ENCODE measurements around the gene ROR1. TPM values are rescaled to one million over a fixed set of nuclear protein-coding genes. Genes with fewer than 3 reads are reported as not detected.
A peak's percentile ranks its signal among the peaks of the same experiment; 100 is the strongest.

Gene ROR1
- total RNA-seq (under 1 TPM in 3 of 5 experiments, not detected in 2; 0.07 to 0.22 (median 0.16) TPM), polyA plus RNA-seq (not detected), total RNA-seq (0.40 reads per million)

DNA sequence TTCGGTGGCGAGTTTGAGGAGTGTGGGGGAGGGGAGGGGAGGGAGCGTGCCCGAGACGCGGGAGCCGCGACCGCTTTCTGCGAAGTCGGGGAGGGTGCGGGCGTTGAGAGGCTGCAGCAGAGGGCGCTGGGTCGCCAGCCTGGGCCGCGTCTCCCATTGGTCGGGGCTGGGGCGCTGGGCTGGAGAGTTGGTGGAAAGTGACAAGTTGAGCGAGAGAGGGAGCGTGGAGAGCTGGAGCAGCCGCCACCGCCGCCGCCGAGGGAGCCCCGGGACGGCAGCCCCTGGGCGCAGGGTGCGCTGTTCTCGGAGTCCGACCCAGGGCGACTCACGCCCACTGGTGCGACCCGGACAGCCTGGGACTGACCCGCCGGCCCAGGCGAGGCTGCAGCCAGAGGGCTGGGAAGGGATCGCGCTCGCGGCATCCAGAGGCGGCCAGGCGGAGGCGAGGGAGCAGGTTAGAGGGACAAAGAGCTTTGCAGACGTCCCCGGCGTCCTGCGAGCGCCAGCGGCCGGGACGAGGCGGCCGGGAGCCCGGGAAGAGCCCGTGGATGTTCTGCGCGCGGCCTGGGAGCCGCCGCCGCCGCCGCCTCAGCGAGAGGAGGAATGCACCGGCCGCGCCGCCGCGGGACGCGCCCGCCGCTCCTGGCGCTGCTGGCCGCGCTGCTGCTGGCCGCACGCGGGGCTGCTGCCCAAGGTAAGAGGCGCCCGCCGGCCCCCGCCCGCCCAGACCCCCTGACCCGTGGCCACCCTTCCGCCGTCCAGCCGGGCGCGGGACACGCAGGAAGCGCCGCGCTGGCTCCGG is at the start of gene ROR1:
TSS of gene ROR1 (plus strand) at position 203 of the 802 bp plus-strand sequence.
- Mint-ChIP-seq H3K9me3 (no peaks in the 10 kb centered on the region), H3K27me3 (peaks cover 61 to 75% (median 68%) of the 10 kb centered on the region in 5 donors), H3K4me3 (peak within 1 kb of the TSS; percentile 66 to 84 (median 78)), H3K4me1 (peaks cover 10 to 20% (median 16%) of the 10 kb centered on the region in 7 donors), H3K27ac (no peak within 1 kb of the TSS), H3K36me3 (peaks cover 0 to 6% (median 0%) of the 10 kb centered on the region in 5 donors)
- peak; percentile 74 for ATAC-seq
- peak in 8 of 9 donors; percentile 7 to 73 (median 25) for DNase-seq
- POLR2A ChIA-PET: no interaction called here
- Histone ChIP-seq H3K9me3 (ENCODE audit: control insufficient read depth in 2 of 3, low read length in 3 of 3) (no peaks in the 10 kb centered on the region), H3K4me3 (ENCODE audit: low read length) (no peak within 1 kb of the TSS), H3K4me1 (ENCODE audit: control insufficient read depth in 2 of 2, insufficient read depth in 2 of 2, low read length in 2 of 2) (no peaks in the 10 kb centered on the region), H3K27ac (ENCODE audit: low read depth, low read length) (no peak within 1 kb of the TSS), H3K27me3 (ENCODE audit: control insufficient read depth in 2 of 2, insufficient read depth in 2 of 2, low read length in 2 of 2) (peaks cover 0 to 4% of the 10 kb centered on the region in 2 donors), H3K36me3 (ENCODE audit: control insufficient read depth in 2 of 3, insufficient read depth in 3 of 3, low read length in 3 of 3) (no peaks in the 10 kb centered on the region)
- CTCF ChIA-PET: no interaction called here
- intact Hi-C loops (cut with micrococcal nuclease): loop anchor here (5.0 to 10.0 kb wide), 4 partner anchors 159 to 473 kb away; no protein-coding TSS in a partner anchor

DNA sequence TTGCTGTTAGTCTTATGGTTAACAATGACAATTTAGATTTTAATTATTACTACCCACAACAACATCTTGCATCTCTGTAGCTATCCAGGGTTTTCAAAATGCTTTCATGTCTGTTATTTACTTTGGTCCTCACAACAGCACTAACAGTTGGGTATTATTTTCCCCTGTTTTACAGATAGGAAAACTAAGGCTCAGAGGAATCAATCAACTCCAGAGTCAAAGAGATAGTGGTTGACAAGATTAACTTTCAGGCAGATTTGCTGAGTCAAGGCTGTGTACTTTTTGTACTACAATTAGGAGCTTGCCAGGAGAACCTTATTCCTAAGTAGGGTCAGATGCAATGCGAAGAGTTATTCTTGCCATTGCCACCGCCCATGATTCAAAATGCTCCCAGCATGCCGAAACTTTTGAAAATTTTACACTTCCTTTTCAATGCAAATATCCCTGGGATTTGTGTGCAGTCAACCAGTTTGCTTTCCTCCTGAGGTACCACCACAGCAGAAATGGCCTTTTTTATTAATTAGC is 49.4 kb upstream of the ROR1 start:
- Mint-ChIP-seq H3K27me3 (peaks cover 0 to 10% (median 2%) of the 10 kb centered on the region in 5 donors), H3K9me3 (peaks cover 0 to 4% (median 0%) of the 10 kb centered on the region in 11 donors), H3K36me3 (no peaks in the 10 kb centered on the region), H3K4me3 (no peak overlapping the region), H3K4me1 (no peaks in the 10 kb centered on the region), H3K27ac (no peak overlapping the region)
- H3K27ac ChIP-seq (ENCODE audit: low read depth, low read length): no peak overlapping the region
- ATAC-seq: no peak
- DNase-seq: no peak
- intact Hi-C loops (cut with micrococcal nuclease): no loop called here
- ChIA-PET CTCF (no interaction called here), POLR2A (no interaction called here)
- H3K9me3 ChIP-seq (ENCODE audit: control insufficient read depth in 2 of 3, low read length in 3 of 3): no peaks in the 10 kb centered on the region
- no peaks in the 10 kb centered on the region for H3K36me3 ChIP-seq (ENCODE audit: control insufficient read depth in 2 of 3, insufficient read depth in 3 of 3, low read length in 3 of 3)
- H3K4me3 ChIP-seq (ENCODE audit: low read length): no peak overlapping the region
- H3K4me1 ChIP-seq (ENCODE audit: control insufficient read depth in 2 of 2, insufficient read depth in 2 of 2, low read length in 2 of 2): no peaks in the 10 kb centered on the region
- H3K27me3 ChIP-seq (ENCODE audit: control insufficient read depth in 2 of 2, insufficient read depth in 2 of 2, low read length in 2 of 2): no peaks in the 10 kb centered on the region

DNA sequence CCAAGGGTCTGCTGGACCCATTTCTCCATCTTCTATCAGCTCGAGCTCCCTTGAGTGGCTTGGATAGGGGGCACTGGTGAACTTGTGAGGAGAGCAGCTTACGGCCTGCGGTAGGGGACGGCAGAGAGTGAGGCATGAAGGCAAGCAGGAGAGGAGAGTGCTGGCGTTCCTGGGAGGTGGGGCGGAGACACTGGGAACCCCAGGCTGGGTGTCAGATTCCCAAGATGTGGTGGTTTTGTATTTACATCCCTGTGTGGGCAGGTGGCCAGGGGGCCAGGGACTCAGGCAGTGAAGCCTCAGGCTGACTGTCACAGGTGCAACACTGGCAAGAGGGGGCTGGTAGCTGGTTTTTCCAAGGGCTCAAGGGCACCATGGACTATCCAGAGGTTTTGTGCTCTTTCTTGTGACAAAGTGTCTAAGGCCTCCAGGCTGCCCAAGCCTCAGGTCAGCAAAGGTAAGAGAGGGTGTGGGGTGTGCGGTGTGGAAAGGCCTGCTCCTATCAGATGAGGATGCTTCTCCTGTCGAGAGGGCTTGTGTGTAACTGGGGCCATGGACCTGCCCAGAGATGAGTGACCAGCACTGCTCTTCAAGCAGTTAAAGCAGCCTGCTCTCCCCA is 45.1 kb upstream of the ROR1 start:
- H3K9me3 Mint-ChIP-seq: peaks cover 0 to 4% (median 0%) of the 10 kb centered on the region in 11 donors
- H3K4me1 Mint-ChIP-seq: peaks cover 0 to 3% (median 0%) of the 10 kb centered on the region in 7 donors
- H3K27me3 Mint-ChIP-seq: peaks cover 0 to 12% (median 4%) of the 10 kb centered on the region in 5 donors
- no peak overlapping the region for H3K27ac Mint-ChIP-seq
- Histone ChIP-seq H3K9me3 (ENCODE audit: control insufficient read depth in 2 of 3, low read length in 3 of 3) (no peaks in the 10 kb centered on the region), H3K36me3 (ENCODE audit: control insufficient read depth in 2 of 3, insufficient read depth in 3 of 3, low read length in 3 of 3) (no peaks in the 10 kb centered on the region), H3K27me3 (ENCODE audit: control insufficient read depth in 2 of 2, insufficient read depth in 2 of 2, low read length in 2 of 2) (no peaks in the 10 kb centered on the region), H3K4me3 (ENCODE audit: low read length) (no peak overlapping the region), H3K27ac (ENCODE audit: low read depth, low read length) (no peak overlapping the region), H3K4me1 (ENCODE audit: control insufficient read depth in 2 of 2, insufficient read depth in 2 of 2, low read length in 2 of 2) (no peaks in the 10 kb centered on the region)
- no peak overlapping the region for H3K4me3 Mint-ChIP-seq
- ChIA-PET POLR2A (no interaction called here), CTCF (no interaction called here)
- ATAC-seq (no peak), DNase-seq (no peak)
- no peaks in the 10 kb centered on the region for H3K36me3 Mint-ChIP-seq
- intact Hi-C loops (cut with micrococcal nuclease): no loop called here

DNA sequence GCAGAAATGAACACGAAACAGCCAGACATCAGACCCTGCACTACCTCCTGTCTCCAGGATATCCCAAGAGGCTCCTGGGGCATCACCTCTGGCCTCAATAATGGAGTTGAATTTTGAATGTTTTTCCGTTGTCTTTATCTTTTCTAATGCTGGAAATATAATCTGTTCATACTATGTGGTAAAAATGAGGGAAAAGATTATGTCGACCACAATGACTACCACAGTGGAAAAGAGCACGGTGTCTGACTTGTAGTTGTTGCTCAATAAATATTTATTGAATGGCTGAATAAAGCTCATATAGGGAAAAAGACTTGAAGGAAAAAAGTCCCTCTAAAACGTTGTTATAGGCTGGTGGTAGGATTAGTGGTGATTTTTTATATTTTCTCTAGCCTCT is 44.6 kb upstream of the ROR1 start:
- no peaks in the 10 kb centered on the region for H3K36me3 Mint-ChIP-seq
- no peak for DNase-seq
- Histone ChIP-seq H3K9me3 (ENCODE audit: control insufficient read depth in 2 of 3, low read length in 3 of 3) (no peaks in the 10 kb centered on the region), H3K36me3 (ENCODE audit: control insufficient read depth in 2 of 3, insufficient read depth in 3 of 3, low read length in 3 of 3) (no peaks in the 10 kb centered on the region), H3K27ac (ENCODE audit: low read depth, low read length) (no peak overlapping the region), H3K27me3 (ENCODE audit: control insufficient read depth in 2 of 2, insufficient read depth in 2 of 2, low read length in 2 of 2) (no peaks in the 10 kb centered on the region), H3K4me1 (ENCODE audit: control insufficient read depth in 2 of 2, insufficient read depth in 2 of 2, low read length in 2 of 2) (no peaks in the 10 kb centered on the region), H3K4me3 (ENCODE audit: low read length) (no peak overlapping the region)
- no peak overlapping the region for H3K27ac Mint-ChIP-seq
- no peak overlapping the region for H3K4me3 Mint-ChIP-seq
- H3K9me3 Mint-ChIP-seq: peaks cover 0 to 4% (median 0%) of the 10 kb centered on the region in 11 donors
- ATAC-seq: no peak
- H3K4me1 Mint-ChIP-seq: peaks cover 0 to 3% (median 0%) of the 10 kb centered on the region in 7 donors
- intact Hi-C loops (cut with micrococcal nuclease): no loop called here
- ChIA-PET CTCF (no interaction called here), POLR2A (no interaction called here)
- peaks cover 0 to 13% (median 0%) of the 10 kb centered on the region in 5 donors for H3K27me3 Mint-ChIP-seq

DNA sequence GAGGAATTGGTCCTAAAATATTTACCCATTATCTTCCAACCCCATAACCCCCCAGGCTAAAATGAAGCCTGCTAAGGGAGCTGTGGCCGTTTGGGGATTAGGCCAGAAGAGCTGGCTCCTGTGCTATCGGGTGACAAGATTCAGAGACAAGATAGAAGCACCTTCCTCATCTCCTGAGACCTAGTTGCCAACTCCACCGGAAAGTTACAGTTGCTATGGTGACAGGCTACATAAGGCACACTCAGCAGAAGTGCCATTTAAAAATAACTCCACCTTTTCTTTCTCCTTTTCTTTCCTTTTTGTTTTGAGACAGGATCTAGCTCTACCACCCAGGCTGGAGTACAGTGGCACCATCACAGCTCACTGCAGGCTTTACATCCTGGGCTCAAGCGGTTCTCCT is 43.6 kb upstream of the ROR1 start:
- no peak for ATAC-seq
- no peaks in the 10 kb centered on the region for H3K36me3 Mint-ChIP-seq
- Histone ChIP-seq H3K9me3 (ENCODE audit: control insufficient read depth in 2 of 3, low read length in 3 of 3) (no peaks in the 10 kb centered on the region), H3K4me3 (ENCODE audit: low read length) (no peak overlapping the region), H3K27me3 (ENCODE audit: control insufficient read depth in 2 of 2, insufficient read depth in 2 of 2, low read length in 2 of 2) (no peaks in the 10 kb centered on the region), H3K4me1 (ENCODE audit: control insufficient read depth in 2 of 2, insufficient read depth in 2 of 2, low read length in 2 of 2) (no peaks in the 10 kb centered on the region), H3K27ac (ENCODE audit: low read depth, low read length) (no peak overlapping the region), H3K36me3 (ENCODE audit: control insufficient read depth in 2 of 3, insufficient read depth in 3 of 3, low read length in 3 of 3) (no peaks in the 10 kb centered on the region)
- ChIA-PET CTCF (interaction anchor here (0.5 kb wide), 1 partner anchor 1041 kb away, joined by 3 read pairs; no protein-coding TSS in a partner anchor), POLR2A (no interaction called here)
- H3K27ac Mint-ChIP-seq: no peak overlapping the region
- DNase-seq: no peak
- H3K4me1 Mint-ChIP-seq: peaks cover 0 to 3% (median 0%) of the 10 kb centered on the region in 7 donors
- intact Hi-C loops (cut with micrococcal nuclease): no loop called here
- H3K4me3 Mint-ChIP-seq: no peak overlapping the region
- peaks cover 0 to 6% (median 0%) of the 10 kb centered on the region in 11 donors for H3K9me3 Mint-ChIP-seq
- H3K27me3 Mint-ChIP-seq: peaks cover 0 to 20% (median 5%) of the 10 kb centered on the region in 5 donors

DNA sequence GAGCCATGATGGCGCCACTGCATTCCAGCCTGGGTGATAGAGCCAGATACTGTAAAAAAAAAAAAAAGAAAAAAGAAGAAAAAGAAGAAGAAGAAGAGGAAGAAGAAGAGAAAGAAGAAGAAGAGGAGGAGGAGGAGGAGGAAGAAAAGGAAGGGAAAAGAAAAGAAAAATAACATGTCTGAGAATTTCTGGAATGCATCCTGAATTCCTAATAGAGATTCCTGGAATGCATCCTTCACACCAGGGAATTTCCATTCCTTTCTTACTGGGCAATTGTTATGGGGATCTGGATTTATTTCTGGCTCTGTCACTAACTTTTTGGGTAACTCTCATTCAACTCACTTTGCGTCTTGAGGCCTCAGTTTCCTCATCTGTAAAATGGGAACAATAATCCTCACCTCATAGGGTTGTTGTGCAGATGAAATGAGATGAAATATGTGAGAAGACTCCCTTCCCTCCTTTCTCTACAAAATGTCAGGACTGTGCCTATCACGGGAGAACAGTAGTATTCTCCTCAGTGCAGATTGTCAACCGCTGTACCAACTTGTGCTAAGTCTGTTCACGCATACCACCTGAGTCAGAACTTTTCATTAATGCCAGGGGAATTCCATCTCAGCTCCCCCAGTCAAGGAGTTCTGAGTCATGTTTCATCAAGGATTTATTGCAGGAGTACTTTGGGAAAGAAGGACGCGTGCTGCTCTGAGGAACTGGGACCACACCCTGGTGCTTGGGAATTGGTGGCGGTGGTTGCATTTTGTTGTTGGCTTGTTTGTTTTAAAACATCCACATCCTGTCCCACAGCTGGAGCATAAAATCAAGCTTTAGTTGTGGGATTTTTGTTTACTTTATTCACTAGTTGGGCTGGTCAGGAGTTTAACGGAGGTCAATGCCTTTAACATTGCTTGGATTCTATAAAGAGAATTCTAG is 42.4 kb upstream of the ROR1 start:
- Histone ChIP-seq H3K36me3 (ENCODE audit: control insufficient read depth in 2 of 3, insufficient read depth in 3 of 3, low read length in 3 of 3) (no peaks in the 10 kb centered on the region), H3K4me1 (ENCODE audit: control insufficient read depth in 2 of 2, insufficient read depth in 2 of 2, low read length in 2 of 2) (no peaks in the 10 kb centered on the region), H3K4me3 (ENCODE audit: low read length) (no peak overlapping the region), H3K9me3 (ENCODE audit: control insufficient read depth in 2 of 3, low read length in 3 of 3) (no peaks in the 10 kb centered on the region), H3K27ac (ENCODE audit: low read depth, low read length) (no peak overlapping the region), H3K27me3 (ENCODE audit: control insufficient read depth in 2 of 2, insufficient read depth in 2 of 2, low read length in 2 of 2) (no peaks in the 10 kb centered on the region)
- Mint-ChIP-seq H3K4me3 (no peak overlapping the region), H3K9me3 (peaks cover 0 to 6% (median 5%) of the 10 kb centered on the region in 11 donors), H3K27me3 (peaks cover 0 to 24% (median 9%) of the 10 kb centered on the region in 5 donors), H3K4me1 (peaks cover 0 to 3% (median 0%) of the 10 kb centered on the region in 7 donors), H3K36me3 (no peaks in the 10 kb centered on the region), H3K27ac (no peak overlapping the region)
- intact Hi-C loops (cut with micrococcal nuclease): no loop called here
- ATAC-seq (no peak), DNase-seq (no peak)
- CTCF ChIA-PET: no interaction called here
- POLR2A ChIA-PET: no interaction called here
